GM19455 (cell line): ENCODE results near the gene MAGEA6.
"Not testable (repeated sequence)": the region's sequence is repeated elsewhere in the genome, so short reads cannot be mapped to it uniquely, and the experiment has no call there.

Experiments used
- ATAC-seq: cut with Tn5 transposase; IDR thresholded peaks from one replicate; pipeline ENCODE4 v1.9.1; 2021; ENCODE audit not compliant: unreplicated experiment

The MAGEA6 gene

DNA sequence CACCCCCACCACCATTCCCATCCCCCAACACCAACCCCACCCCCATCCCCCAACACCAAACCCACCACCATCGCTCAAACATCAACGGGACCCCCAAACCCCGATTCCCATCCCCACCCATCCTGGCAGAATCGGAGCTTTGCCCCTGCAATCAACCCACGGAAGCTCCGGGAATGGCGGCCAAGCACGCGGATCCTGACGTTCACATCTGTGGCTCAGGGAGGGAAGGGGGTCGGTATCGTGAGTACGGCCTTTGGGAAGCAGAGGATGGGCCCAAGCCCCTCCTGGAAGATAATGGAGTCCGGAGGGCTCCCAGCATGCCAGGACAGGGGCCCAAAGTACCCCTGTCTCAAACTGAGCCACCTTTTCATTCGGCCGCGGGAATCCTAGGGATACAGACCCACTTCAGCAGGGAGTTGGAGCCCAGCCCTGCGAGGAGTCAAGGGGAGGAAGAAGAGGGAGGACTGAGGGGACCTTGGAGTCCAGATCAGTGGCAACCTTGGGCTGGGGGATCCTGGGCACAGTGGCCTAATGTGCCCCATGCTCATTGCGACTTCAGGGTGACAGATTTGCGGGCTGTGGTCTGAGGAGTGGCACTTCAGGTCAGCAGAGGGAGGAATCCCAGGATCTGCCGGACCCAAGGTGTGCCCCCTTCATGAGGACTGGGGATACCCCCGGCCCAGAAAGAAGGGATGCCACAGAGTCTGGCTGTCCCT, 35.2 kb downstream of the MAGEA6 start:
- not testable (repeated sequence) for ATAC-seq

DNA sequence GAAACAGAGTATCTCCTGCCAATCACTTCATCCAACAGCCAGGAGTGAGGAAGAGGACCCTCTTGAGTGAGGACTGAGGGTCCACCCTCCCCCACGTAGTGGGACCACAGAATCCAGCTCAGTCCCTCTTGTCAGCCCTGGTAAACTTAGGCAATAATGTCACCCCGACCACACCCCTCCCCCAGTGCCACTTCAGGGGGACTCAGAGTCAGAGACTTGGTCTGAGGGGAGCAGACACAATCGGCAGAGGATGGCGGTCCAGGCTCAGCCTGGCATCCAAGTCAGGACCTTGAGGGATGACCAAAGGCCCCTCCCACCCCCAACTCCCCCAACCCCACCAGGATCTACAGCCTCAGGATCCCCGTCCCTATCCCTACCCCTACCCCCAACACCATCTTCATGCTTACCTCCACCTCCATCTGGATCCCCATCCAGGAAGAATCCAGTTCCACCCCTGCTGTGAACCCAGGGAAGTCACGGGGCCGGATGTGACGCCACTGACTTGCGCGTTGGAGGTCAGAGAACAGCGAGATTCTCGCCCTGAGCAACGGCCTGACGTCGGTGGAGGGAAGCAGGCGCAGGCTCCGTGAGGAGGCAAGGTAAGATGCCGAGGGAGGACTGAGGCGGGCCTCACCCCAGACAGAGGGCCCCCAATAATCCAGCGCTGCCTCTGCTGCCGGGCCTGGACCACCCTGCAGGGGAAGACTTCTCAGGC, 36.1 kb downstream of the MAGEA6 start, which contains the start of the genes CSAG1 and MAGEA12:
Gene CSAG1 (minus strand): TSS at position 461 of the 715 bp plus-strand sequence. CDS start 1,261 bp downstream, outside the sequence.
Gene MAGEA12 (plus strand): TSS at position 497 of the 715 bp plus-strand sequence. CDS start 2,405 bp downstream, outside the sequence.
- no peak for ATAC-seq

DNA sequence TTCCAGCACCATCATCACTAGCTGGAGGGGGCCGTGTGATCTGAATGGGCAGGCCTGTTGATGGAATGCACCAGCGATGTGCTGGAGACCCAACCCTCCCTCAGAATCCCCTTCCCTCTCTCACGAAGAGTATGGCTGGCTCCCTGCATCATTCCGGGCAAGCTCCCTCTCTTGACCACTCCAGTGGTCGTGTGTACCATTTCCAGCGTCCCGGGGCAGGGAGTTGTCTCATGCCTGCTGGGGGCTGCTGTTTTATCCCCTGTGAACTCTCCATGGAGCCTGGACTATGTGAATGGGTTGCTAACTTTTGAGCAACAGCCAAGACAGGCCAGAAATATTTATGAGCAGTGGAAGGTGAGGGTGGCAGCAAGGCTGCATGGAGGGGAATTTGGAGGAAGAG, 44.1 kb downstream of the MAGEA6 start:
- no peak for ATAC-seq
